ENCODE results near the gene TRMT2B.

GRCh38 chrX:101009090-101009489, 42.8 kb downstream of the TRMT2B start:
- TF ChIP-seq FOXM1 (IDR thresholded peaks at IDR 0.05; ENCODE audit: borderline replicate concordance), result no peak
- no peak for TF ChIP-seq BHLHE40 (IDR thresholded peaks at IDR 0.05; ENCODE audit: borderline replicate concordance)
- no peak for TF ChIP-seq SP1 (IDR thresholded peaks at IDR 0.05)
- TF ChIP-seq LEF1 (IDR thresholded peaks at IDR 0.05; ENCODE audit: borderline replicate concordance), result no peak
- TF ChIP-seq HDGF (IDR thresholded peaks at IDR 0.05; ENCODE audit: borderline replicate concordance), result no peak
- TF ChIP-seq SUZ12 (IDR thresholded peaks at IDR 0.05), result no peak
- TF ChIP-seq FOXK2 (IDR thresholded peaks at IDR 0.05), result no peak
- TF ChIP-seq L3MBTL2 (conservative IDR thresholded peaks at IDR 0.05), result no peak
